Neural progenitor cell (in vitro differentiated cells): ENCODE data around the gene LINC01488. TPM values are rescaled to one million over a fixed set of nuclear protein-coding genes. Genes with fewer than 3 reads are reported as not detected.

Experiments used
- DNase-seq: peaks from one replicate; pipeline ENCODE4 v3.0.0-alpha.2; 2016; ENCODE audit warnings: low spot score
- H2AFZ ChIP-seq: fragments of 200-600 bp; sonication (generic); replicated peaks from 2 replicates; pipeline ENCODE4 v1.6.1; 2016; ENCODE audit warnings: antibody characterized with exemption
- H3F3A ChIP-seq: fragments of 200-600 bp; sonication (generic); 2 replicates; pipeline ENCODE4 v1.6.1; 2016; ENCODE audit warnings: antibody characterized with exemption, low read depth
- H3K27ac ChIP-seq: fragments of 200-600 bp; sonication (generic); 2 replicates; pipeline ENCODE4 v1.5.1; 2016; ENCODE audit warnings: mild to moderate bottlenecking
- H3K27me3 ChIP-seq: fragments of 200-600 bp; sonication (generic); 2 replicates; pipeline ENCODE4 v1.6.1; 2016; ENCODE audit warnings: mild to moderate bottlenecking, moderate library complexity
- H3K36me3 ChIP-seq: fragments of 200-600 bp; sonication (generic); 2 replicates; pipeline ENCODE4 v1.5.1; 2016
- H3K4me1 ChIP-seq: fragments of 200-600 bp; sonication (generic); 2 replicates; pipeline ENCODE4 v1.6.1; 2016; ENCODE audit warnings: mixed run types
- H3K4me2 ChIP-seq: fragments of 200-600 bp; sonication (generic); 2 replicates; pipeline ENCODE4 v1.6.1; 2016
- H3K4me3 ChIP-seq: fragments of 200-600 bp; sonication (generic); 2 replicates; pipeline ENCODE4 v1.5.1; 2016
- H3K79me2 ChIP-seq: fragments of 200-600 bp; sonication (generic); 2 replicates; pipeline ENCODE4 v1.6.1; 2016; ENCODE audit warnings: low read depth
- H3K9ac ChIP-seq: fragments of 200-600 bp; sonication (generic); 2 replicates; pipeline ENCODE4 v1.6.1; 2016
- H3K9me3 ChIP-seq: fragments of 200-600 bp; sonication (generic); 2 replicates; pipeline ENCODE4 v1.5.1; 2016; ENCODE audit warnings: low read depth
- H4K20me1 ChIP-seq: fragments of 200-600 bp; sonication (generic); 2 replicates; pipeline ENCODE4 v1.6.1; 2016; ENCODE audit warnings: low read depth
- H3K27ac Mint-ChIP-seq: 3 replicates; pipeline ENCODE4 v1.8.0; 2021; ENCODE audit warnings: mixed read lengths
- H3K27me3 Mint-ChIP-seq: 2 replicates; pipeline ENCODE4 v1.8.0; 2022; ENCODE audit warnings: low read depth, mild to moderate bottlenecking, inconsistent platforms, moderate library complexity, mixed read lengths; ENCODE audit not compliant: insufficient read depth
- H3K36me3 Mint-ChIP-seq: 3 replicates; pipeline ENCODE4 v1.8.0; 2021; ENCODE audit warnings: mixed read lengths
- H3K4me1 Mint-ChIP-seq: 3 replicates; pipeline ENCODE4 v1.8.0; 2021; ENCODE audit warnings: mixed read lengths
- H3K4me3 Mint-ChIP-seq: 3 replicates; pipeline ENCODE4 v1.8.0; 2021; ENCODE audit warnings: mild to moderate bottlenecking, moderate library complexity, mixed read lengths
- H3K9me3 Mint-ChIP-seq: 3 replicates; pipeline ENCODE4 v1.8.0; 2020; ENCODE audit warnings: mixed read lengths
- CTCF ChIP-seq: fragments of 200-600 bp; sonication (generic); IDR thresholded peaks from 2 replicates; pipeline ENCODE4 v1.5.1; 2017; ENCODE audit warnings: antibody characterized with exemption, mild to moderate bottlenecking
- EZH2 ChIP-seq: fragments of 200-600 bp; sonication (generic); IDR thresholded peaks from 2 replicates; pipeline ENCODE4 v1.6.1; 2017; ENCODE audit warnings: antibody characterized with exemption, mild to moderate bottlenecking, moderate library complexity
- EZH2phosphoT487 ChIP-seq: fragments of 200-600 bp; sonication (generic); IDR thresholded peaks from 2 replicates; pipeline ENCODE4 v1.6.1; 2017; ENCODE audit warnings: antibody characterized with exemption
- total RNA-seq: library from RNA; depleted of rRNA; stranded (reverse); fragments of >200 nt; gene quantifications from 2 replicates; pipeline ENCODE4 v1.2.3, GENCODE V29; 2015; ENCODE audit warnings: low replicate concordance

LINC01488 gene
- total RNA-seq, 1 donor from 2014 or later, result 0.09 TPM

- no peak for TF ChIP-seq EZH2
- no peak for TF ChIP-seq EZH2phosphoT487
- no peak for TF ChIP-seq CTCF
- Mint-ChIP-seq H3K36me3 (no peaks in the 10 kb centered on the region), H3K27ac (peak overlapping the region; percentile 87), H3K4me3 (no peak overlapping the region), H3K4me1 (peaks cover 61% of the 10 kb centered on the region), H3K9me3 (no peaks in the 10 kb centered on the region), H3K27me3 (peaks cover 8% of the 10 kb centered on the region)
- H3K4me1 ChIP-seq, result peaks cover 67% of the 10 kb centered on the region
- H3K4me3 ChIP-seq, result no peak overlapping the region
- no peaks in the 10 kb centered on the region for H4K20me1 ChIP-seq
- peaks cover 43% of the 10 kb centered on the region for H3F3A ChIP-seq
- H3K36me3 ChIP-seq, result no peaks in the 10 kb centered on the region
- H3K79me2 ChIP-seq, result no peaks in the 10 kb centered on the region
- H3K27ac ChIP-seq, result no peak overlapping the region
- H3K9me3 ChIP-seq, result no peaks in the 10 kb centered on the region
- peak; percentile 68 for DNase-seq
- H3K9ac ChIP-seq, result no peak overlapping the region
- peak overlapping the region; percentile 29 for H3K4me2 ChIP-seq
- no peak overlapping the region for H2AFZ ChIP-seq
- H3K27me3 ChIP-seq, result no peaks in the 10 kb centered on the region
These were observed 42.3 kb upstream of the LINC01488 start for GRCh38 chr11:69439127-69439526.

- Mint-ChIP-seq H3K27ac (peak overlapping the region; percentile 87), H3K36me3 (no peaks in the 10 kb centered on the region), H3K4me1 (peaks cover 64% of the 10 kb centered on the region), H3K4me3 (no peak overlapping the region), H3K27me3 (peaks cover 8% of the 10 kb centered on the region), H3K9me3 (no peaks in the 10 kb centered on the region)
- Histone ChIP-seq H3K4me1 (peaks cover 62% of the 10 kb centered on the region), H3K27me3 (no peaks in the 10 kb centered on the region), H3F3A (peaks cover 36% of the 10 kb centered on the region), H4K20me1 (no peaks in the 10 kb centered on the region), H3K4me2 (no peak overlapping the region), H3K4me3 (no peak overlapping the region), H3K27ac (no peak overlapping the region), H3K79me2 (no peaks in the 10 kb centered on the region), H3K9me3 (no peaks in the 10 kb centered on the region), H3K9ac (no peak overlapping the region), H3K36me3 (no peaks in the 10 kb centered on the region), H2AFZ (no peak overlapping the region)
- TF ChIP-seq EZH2 (no peak), CTCF (no peak), EZH2phosphoT487 (no peak)
- DNase-seq, result no peak
These were observed 41.6 kb upstream of the LINC01488 start for GRCh38 chr11:69439651-69440464.

GRCh38 chr11:69440876-69441275 is 40.6 kb upstream of the LINC01488 start:
- H3K27me3 Mint-ChIP-seq, result peaks cover 8% of the 10 kb centered on the region
- TF ChIP-seq CTCF, result no peak
- no peak for TF ChIP-seq EZH2phosphoT487
- no peak for TF ChIP-seq EZH2
- Histone ChIP-seq H3K4me3 (no peak overlapping the region), H3K27ac (no peak overlapping the region), H3F3A (peaks cover 26% of the 10 kb centered on the region), H2AFZ (no peak overlapping the region), H3K36me3 (no peaks in the 10 kb centered on the region), H3K9ac (no peak overlapping the region), H3K9me3 (no peaks in the 10 kb centered on the region), H3K79me2 (no peaks in the 10 kb centered on the region), H4K20me1 (no peaks in the 10 kb centered on the region), H3K27me3 (no peaks in the 10 kb centered on the region), H3K4me1 (peaks cover 52% of the 10 kb centered on the region), H3K4me2 (no peak overlapping the region)
- H3K9me3 Mint-ChIP-seq, result no peaks in the 10 kb centered on the region
- no peaks in the 10 kb centered on the region for H3K36me3 Mint-ChIP-seq
- H3K27ac Mint-ChIP-seq, result no peak overlapping the region
- H3K4me1 Mint-ChIP-seq, result peaks cover 60% of the 10 kb centered on the region
- H3K4me3 Mint-ChIP-seq, result no peak overlapping the region
- DNase-seq, result no peak
